HG03378 (cell line): ENCODE data around the gene MYO7A.

Experiments
- ATAC-seq: cut with Tn5 transposase; IDR thresholded peaks from one replicate; pipeline ENCODE4 v1.9.1; 2021; ENCODE audit warnings: mild to moderate bottlenecking, moderate library complexity; ENCODE audit not compliant: unreplicated experiment

The MYO7A gene

DNA sequence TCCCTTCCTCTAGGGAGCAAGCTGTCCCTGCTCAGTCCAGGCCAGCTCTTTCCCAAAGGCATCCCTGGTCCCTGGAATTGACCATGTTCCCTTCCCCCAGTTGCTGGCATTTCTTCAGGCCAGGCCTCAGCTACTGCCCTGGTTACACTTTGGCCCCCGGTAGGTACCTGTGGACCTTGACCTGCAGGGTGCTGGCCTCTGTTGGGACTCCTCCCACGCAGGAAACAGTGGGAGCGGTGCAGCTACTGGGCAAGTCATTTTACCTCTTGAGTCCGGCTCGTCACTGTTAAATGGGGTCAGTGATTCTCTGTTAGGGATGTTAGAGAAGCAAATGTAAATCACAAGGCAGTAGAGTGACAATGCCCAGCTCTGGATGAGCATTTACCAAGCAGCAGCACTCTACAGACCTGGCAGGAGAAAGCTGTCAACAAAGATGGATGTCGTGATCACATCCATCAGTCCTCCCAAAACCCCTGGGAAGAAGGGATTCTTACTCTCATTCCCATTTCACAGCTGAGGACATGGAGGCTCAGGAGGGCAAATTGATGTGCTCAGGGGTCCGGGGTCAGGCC lies 16.9 kb downstream of the MYO7A start:
- ATAC-seq: no peak

DNA sequence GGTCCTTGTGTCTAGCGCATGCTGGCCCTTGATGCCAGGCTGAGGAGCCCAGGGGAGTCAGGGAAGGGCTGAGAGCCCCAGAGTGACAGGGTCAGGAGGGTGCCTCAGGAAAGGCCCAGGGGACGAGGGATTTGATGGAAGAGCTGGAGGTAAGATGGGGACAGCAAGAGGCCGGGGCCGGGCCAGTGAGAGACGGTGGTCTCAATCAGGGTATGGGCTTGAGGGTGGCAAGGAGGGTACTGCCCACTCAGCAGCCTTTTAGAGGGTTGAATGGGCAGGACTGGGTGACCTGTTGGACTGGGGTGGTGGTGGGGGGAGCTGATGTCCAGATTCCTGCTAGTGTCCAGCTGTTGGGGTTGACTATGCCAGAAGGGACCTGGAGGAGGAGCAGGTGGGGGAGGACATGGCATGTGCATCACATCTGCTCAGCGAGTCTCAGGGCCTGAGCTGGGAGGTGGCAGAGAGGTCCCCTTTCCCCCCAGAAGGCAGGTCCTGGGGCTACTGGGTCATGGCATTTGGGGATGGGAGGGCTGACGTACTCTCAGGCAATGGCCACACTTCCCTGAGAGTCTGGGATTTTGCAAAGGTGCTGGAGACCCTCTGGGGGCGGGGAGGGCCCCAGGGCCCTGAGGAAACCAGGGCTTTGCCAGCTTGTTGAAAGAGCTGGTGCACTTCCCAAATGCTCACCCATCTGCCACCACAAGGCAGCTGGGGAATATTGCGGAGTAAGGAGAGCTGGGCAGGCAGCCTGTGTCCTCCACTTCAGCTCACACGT lies 18.4 kb downstream of the MYO7A start:
- ATAC-seq: no peak

DNA sequence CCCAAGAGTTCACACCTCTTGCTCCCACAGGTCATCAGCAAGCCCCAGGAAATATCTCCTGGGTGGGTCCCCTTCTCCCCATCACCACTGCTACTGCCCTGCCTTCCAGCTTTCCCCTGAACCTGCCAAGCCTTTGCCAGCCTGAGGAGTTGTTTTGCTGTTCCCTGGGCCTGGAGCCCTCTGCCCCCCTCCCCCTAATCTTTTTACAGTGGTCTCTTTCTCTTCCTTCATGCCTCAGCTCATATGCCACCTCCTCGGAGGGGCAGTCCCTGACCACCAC lies 18.9 kb downstream of the MYO7A start:
- ATAC-seq: no peak

DNA sequence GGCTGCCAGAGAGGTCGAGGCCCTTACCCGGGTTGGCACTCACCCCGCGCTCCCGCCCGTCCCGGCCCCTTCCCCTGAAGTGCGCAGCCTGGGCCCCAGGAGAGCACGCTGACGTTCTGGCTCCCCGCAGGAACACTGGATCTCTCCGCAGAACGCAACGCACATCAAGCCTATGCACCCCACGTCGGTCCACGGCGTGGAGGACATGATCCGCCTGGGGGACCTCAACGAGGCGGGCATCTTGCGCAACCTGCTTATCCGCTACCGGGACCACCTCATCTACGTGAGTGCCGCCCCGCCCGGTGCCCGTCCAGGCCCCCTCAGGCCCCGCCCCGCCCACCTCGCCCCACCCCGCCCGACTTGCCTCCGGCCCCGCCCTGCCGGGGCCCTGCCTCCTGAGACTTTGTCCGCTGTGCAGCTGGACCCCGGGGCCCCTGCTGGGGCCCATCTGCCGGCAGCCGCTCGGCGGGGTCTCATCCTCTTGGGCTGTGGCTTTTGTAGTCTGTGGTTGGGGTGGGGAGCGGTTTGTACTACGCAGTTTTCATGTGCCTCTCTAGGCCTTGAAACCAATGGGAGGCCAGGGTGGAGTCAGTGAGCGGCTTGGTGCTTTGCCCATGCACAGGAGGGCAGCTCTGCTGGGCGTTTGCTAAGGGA lies 19.7 kb downstream of the MYO7A start:
- ATAC-seq: no peak

- no peak for ATAC-seq
Measured at GRCh38 chr11:77148963-77149715, 21.1 kb downstream of the MYO7A start.

DNA sequence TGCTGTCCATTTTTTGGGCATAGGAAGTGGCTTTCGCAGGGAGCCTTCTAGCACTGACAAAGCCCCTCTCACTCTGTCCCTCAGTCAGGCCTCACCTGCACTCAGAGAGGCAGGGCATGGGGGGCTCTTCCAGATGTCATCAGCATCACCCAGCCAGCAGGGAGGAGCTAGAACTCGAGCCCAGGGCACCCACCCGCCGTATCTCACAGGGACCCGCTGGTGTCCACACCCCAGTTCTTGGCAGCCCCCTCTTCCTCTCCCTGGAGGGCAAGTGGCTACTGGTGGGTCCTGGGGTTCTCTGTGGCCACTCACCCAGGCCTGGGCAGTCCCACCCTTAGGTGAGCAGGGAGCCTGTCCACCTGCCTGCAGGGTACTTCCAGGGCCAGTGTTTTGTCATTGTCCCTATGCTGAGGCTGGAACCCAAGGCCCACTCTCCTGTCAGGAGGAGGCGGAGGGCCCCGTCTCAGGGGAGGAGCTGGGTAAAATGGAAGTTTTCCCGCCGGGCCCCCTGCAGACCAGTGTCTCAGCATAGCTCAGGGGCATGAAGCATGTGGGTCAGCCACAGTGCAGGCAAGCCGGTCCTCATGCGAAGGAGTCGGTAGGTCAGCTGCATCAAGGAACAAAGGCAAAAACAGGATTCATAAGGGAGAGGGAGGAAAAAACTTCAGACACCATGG lies 21.8 kb downstream of the MYO7A start:
- ATAC-seq: no peak

GRCh38 chr11:77150836-77151235 lies 22.8 kb downstream of the MYO7A start:
- ATAC-seq: no peak

- no peak for ATAC-seq
Measured at GRCh38 chr11:77151804-77152509, 23.9 kb downstream of the MYO7A start.

DNA sequence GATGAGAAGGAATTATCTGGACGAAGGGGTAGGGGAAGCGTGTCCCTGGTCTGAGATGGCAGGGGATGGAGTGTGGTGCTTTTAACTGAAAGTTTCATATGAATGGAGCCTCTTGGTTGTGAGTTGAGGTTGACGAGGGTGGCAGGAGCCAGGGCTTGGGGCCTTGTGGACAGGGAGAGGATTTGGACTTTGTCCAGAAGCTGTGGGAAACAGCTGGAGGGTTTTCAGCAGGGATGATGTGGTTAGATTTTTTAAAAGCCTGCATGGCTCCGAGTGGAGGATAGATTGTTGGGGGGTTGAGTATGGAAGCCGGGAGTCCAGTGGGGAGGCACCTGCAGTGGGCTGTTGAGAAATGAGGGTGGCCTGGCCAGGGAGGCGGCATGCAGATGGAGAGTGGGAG lies 24.8 kb downstream of the MYO7A start:
- ATAC-seq: no peak

- ATAC-seq: no peak
Measured at GRCh38 chr11:77153276-77154185, 25.5 kb downstream of the MYO7A start.

DNA sequence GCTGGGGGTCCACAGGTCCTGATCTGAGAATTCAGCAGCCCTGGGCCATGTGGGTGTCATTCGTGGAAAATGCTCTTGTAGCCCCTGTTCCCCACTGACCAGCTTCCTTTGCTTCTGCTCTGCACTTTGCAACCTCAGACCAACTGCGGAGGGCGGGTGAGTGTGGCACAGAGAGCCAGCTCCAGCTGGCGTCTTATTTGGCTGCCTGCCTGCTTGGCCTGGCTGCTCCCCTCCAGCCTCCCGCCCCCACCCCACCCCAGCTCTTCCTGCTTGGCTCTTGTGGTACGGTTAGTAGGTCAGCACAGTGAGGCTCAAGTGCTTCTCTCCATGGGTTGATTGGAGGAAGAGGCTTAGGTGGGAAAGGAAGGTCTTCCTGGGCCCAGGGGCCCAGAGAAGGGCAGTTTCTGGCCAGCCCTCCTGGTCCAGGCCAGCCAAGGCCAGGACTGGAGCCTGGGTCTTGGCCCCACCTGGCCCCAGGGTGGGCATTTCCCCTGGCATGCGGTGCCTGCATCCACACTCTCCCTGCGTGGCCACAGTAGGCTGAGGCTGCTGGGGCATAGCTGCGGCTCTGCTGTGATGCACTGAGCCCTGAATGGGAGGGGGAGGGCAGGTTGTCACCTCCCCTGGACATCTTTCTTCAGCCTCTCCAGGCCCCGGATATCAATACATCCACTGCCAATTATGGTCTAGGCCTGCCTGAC lies 26.5 kb downstream of the MYO7A start:
- no peak for ATAC-seq

- ATAC-seq: no peak
Measured at GRCh38 chr11:77155082-77155475, 27.0 kb downstream of the MYO7A start.

- ATAC-seq: no peak
Measured at GRCh38 chr11:77155556-77156130, 27.6 kb downstream of the MYO7A start.

DNA sequence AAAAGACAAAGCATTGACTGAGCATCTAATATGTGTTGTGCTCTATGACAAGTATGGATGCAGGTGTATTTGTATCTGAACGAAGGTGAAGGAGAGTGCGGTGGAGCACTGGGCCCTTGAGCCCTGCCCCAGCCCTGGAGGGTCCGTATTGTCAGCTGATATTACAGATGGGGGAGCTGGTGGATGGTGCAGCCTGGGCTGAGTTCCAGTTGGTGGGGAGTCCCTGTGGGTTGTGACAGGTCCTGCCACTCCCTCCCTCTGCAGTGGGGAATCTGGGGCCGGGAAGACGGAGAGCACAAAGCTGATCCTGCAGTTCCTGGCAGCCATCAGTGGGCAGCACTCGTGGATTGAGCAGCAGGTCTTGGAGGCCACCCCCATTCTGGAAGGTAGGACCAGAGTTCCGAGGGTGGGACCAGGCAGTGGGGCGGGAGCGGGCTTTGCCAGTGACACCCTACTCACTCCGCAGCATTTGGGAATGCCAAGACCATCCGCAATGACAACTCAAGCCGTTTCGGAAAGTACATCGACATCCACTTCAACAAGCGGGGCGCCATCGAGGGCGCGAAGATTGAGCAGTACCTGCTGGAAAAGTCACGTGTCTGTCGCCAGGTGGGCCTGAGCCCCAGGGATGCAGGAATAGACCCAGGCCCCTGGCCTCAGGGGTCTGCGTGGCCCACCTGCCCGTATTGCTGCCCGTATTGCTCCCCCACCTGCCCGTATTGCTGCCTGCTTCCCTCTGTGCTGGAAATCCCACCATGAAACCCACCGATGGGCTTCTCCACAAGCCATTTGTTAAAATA lies 28.6 kb downstream of the MYO7A start:
- ATAC-seq: no peak

GRCh38 chr11:77158041-77158695 lies 30.1 kb downstream of the MYO7A start:
- no peak for ATAC-seq

- ATAC-seq: no peak
Measured at GRCh38 chr11:77159219-77159936, 31.3 kb downstream of the MYO7A start.
